OCI-LY3 (cell line): Measurements from ENCODE around the gene PPP4R2.

Source experiments
- H2AFZ ChIP-seq: fragments of 200-600, 300-600 bp; shearing (Covaris generic); 2 replicates; pipeline ENCODE4 v1.6.0; 2014; ENCODE audit warnings: antibody characterized with exemption, low read depth, low read length
- H3K27ac ChIP-seq: fragments of 200-600, 300-600 bp; sonication (generic); 2 replicates; pipeline ENCODE4 v1.5.1; 2014; ENCODE audit warnings: mild to moderate bottlenecking, low read length, moderate library complexity, mixed read lengths
- H3K27me3 ChIP-seq: fragments of 200-600, 300-600 bp; sonication (generic); 2 replicates; pipeline ENCODE4 v1.6.1; 2014; ENCODE audit warnings: low read depth, low read length, mixed read lengths
- H3K36me3 ChIP-seq: fragments of 200-600, 300-600 bp; sonication (generic); replicated peaks from 2 replicates; pipeline ENCODE3; 2014; ENCODE audit warnings: low read depth, low read length, mixed read lengths
- H3K4me1 ChIP-seq: fragments of 300-600, 200-600 bp; sonication (generic); 2 replicates; pipeline ENCODE4 v1.6.1; 2014; ENCODE audit warnings: low read length, mixed read lengths
- H3K4me2 ChIP-seq: fragments of 200-600, 300-600 bp; sonication (generic); 2 replicates; pipeline ENCODE4 v1.6.1; 2014; ENCODE audit warnings: low read length, mixed read lengths
- H3K4me3 ChIP-seq: fragments of 300-600, 200-600 bp; sonication (generic); 2 replicates; pipeline ENCODE4 v1.5.1; 2014; ENCODE audit warnings: antibody characterized with exemption, mild to moderate bottlenecking, low read length, moderate library complexity
- H3K79me2 ChIP-seq: fragments of 300-600, 200-600 bp; shearing (Covaris generic); 2 replicates; pipeline ENCODE4 v1.6.1; 2014; ENCODE audit warnings: mild to moderate bottlenecking, low read length, mixed read lengths
- H3K9ac ChIP-seq: fragments of 300-600, 200-600 bp; shearing (Covaris generic); 2 replicates; pipeline ENCODE4 v1.6.0; 2014; ENCODE audit warnings: mild to moderate bottlenecking, low read length, moderate library complexity
- H3K9me3 ChIP-seq: fragments of 200-600, 300-600 bp; shearing (Covaris generic); 2 replicates; pipeline ENCODE4 v1.6.1; 2014; ENCODE audit warnings: low read length, mixed read lengths; ENCODE audit not compliant: insufficient read depth
- H4K20me1 ChIP-seq: fragments of 200-600, 300-600 bp; sonication (generic); 2 replicates; pipeline ENCODE4 v1.6.1; 2016; ENCODE audit warnings: low read length, mixed read lengths; ENCODE audit not compliant: insufficient read depth
- EZH2phosphoT487 ChIP-seq: fragments of 200-600 bp; shearing (Covaris generic); IDR thresholded peaks from 2 replicates; pipeline ENCODE4 v1.6.1; 2018; ENCODE audit warnings: antibody characterized with exemption, mixed run types, low read depth
- TF ChIP-seq, protein P1 (sequence below): fragments of 200-600, 300-600 bp; sonication (generic); IDR thresholded peaks from 2 replicates; pipeline ENCODE4 v1.5.1; 2014; ENCODE audit warnings: antibody characterized with exemption, low read length, low read depth

The PPP4R2 gene

DNA sequence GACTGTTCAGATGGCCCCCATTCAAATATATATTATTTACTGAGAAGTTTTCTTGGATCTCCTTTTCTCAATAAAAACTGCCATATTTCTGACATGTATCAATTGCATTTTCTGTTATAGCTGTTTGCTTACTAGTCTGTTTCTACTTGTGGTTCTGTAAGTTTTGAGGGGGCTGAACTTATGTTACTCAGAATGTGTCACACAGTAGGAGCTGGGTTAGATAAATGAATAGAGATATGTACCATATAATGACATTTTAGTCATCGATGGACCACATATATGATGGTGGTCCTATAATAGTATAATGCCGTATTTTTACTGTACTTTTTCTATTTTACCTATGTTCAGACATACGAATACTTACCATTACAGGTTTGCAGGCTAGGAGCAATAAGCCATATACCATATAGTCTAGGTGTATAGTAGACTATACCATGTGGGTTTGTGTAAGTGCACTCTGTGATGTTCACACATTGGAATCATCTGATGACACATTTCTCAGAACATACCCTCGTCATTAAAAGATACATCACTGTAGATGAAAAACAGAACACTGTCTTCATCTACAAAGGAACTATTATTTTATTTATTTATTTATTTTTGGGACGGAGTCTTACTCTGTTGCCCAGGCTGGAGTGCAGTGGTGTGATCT lies 22.3 kb downstream of the PPP4R2 start:
- Histone ChIP-seq H3K27me3 (no peaks in the 10 kb centered on the region), H3K79me2 (peaks cover 100% of the 10 kb centered on the region), H4K20me1 (peaks cover 92% of the 10 kb centered on the region), H3K4me2 (no peak overlapping the region), H3K9me3 (no peaks in the 10 kb centered on the region), H3K4me1 (no peaks in the 10 kb centered on the region), H3K9ac (no peak overlapping the region), H3K36me3 (peaks cover 13% of the 10 kb centered on the region), H3K4me3 (no peak overlapping the region), H3K27ac (no peak overlapping the region), H2AFZ (no peak overlapping the region)
- TF ChIP-seq, protein P1, sequence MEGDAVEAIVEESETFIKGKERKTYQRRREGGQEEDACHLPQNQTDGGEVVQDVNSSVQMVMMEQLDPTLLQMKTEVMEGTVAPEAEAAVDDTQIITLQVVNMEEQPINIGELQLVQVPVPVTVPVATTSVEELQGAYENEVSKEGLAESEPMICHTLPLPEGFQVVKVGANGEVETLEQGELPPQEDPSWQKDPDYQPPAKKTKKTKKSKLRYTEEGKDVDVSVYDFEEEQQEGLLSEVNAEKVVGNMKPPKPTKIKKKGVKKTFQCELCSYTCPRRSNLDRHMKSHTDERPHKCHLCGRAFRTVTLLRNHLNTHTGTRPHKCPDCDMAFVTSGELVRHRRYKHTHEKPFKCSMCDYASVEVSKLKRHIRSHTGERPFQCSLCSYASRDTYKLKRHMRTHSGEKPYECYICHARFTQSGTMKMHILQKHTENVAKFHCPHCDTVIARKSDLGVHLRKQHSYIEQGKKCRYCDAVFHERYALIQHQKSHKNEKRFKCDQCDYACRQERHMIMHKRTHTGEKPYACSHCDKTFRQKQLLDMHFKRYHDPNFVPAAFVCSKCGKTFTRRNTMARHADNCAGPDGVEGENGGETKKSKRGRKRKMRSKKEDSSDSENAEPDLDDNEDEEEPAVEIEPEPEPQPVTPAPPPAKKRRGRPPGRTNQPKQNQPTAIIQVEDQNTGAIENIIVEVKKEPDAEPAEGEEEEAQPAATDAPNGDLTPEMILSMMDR: no peak
- no peak for TF ChIP-seq EZH2phosphoT487

DNA sequence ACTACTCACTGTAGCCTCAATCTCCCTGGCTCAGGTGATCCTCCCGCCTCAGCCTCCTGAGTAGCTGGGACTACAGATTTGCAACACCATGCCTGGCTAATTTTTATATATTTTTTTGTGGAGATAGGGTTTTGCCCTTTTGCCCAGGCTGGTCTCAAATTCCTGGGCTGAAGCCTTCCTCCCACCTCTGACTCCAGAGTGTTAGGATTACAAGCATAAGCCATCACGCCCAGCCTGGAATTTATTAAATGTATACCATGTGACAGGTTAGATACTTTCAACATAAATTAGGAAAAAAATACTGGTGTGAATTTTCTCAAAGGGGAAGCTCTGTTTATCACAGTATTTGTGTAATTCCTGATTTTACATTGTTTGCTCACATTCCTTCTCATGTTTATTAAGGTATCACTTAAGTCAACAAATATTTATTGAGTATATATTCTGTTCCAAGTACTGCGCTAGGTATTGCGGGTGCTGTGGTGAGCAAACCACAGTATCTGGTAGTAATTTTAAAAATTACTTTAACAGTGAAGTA lies 24.8 kb downstream of the PPP4R2 start:
- peaks cover 92% of the 10 kb centered on the region for H4K20me1 ChIP-seq
- H3K4me2 ChIP-seq: no peak overlapping the region
- no peak overlapping the region for H3K27ac ChIP-seq
- H3K79me2 ChIP-seq: peaks cover 100% of the 10 kb centered on the region
- H3K4me1 ChIP-seq: no peaks in the 10 kb centered on the region
- H3K4me3 ChIP-seq: no peak overlapping the region
- TF ChIP-seq, protein P1: no peak
- no peak for TF ChIP-seq EZH2phosphoT487
- no peak overlapping the region for H3K9ac ChIP-seq
- H3K27me3 ChIP-seq: no peaks in the 10 kb centered on the region
- H2AFZ ChIP-seq: no peak overlapping the region
- peaks cover 8% of the 10 kb centered on the region for H3K36me3 ChIP-seq
- no peaks in the 10 kb centered on the region for H3K9me3 ChIP-seq

DNA sequence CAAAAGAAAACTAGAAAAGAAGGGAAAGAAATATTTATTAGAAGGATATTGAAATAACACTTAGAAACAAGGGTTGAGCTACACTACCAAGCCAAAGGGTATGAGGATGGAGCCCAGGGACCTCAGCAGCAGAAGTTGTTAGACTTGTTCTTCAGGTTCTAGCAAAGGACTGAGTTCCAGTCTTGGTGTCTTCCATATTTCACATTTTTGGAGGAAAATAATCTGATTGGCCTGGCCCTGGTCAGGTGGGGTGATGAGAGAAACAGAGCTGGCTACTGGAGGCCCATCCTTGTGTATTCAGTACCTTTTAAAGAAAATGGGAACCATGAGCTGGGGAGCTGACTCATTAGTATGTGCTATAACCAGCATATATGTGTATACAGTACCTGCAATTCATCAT lies 28.2 kb downstream of the PPP4R2 start:
- Histone ChIP-seq H3K27ac (no peak overlapping the region), H3K9ac (no peak overlapping the region), H4K20me1 (peaks cover 93% of the 10 kb centered on the region), H3K36me3 (peaks cover 4% of the 10 kb centered on the region), H3K4me3 (no peak overlapping the region), H3K79me2 (peaks cover 100% of the 10 kb centered on the region), H3K27me3 (no peaks in the 10 kb centered on the region), H3K4me2 (no peak overlapping the region), H2AFZ (no peak overlapping the region), H3K4me1 (no peaks in the 10 kb centered on the region), H3K9me3 (no peaks in the 10 kb centered on the region)
- TF ChIP-seq, protein P1: no peak
- no peak for TF ChIP-seq EZH2phosphoT487

DNA sequence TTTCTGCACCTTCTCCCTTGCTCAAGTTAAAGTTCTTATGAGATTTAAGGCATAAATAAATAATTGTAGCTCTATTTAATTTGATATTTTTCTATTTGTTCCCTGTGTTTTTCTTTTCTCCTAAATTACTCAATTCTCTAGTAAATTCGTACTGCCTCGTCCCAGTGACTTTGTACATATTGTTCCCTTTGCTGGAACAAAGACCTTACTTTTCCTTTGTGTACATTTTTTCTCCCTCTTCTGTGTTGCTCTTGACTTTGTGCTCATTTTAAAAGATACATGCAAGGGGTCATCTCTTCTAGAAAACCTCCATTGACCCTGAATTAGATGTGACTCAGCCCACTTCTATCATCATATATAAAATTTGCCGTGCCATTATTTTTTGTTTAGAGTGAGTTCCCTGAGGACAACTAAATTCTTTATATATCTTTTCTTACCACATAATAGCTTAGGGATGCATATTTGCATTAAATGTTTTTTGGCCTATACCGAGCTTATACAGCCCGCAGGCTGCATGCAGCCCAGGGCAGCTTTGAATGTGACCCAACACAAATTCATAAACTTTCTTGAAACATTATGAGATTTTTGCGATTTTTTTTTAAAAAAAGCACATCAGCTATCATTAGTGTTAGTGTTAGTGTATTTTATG lies 29.6 kb downstream of the PPP4R2 start:
- Histone ChIP-seq H2AFZ (no peak overlapping the region), H3K79me2 (peaks cover 100% of the 10 kb centered on the region), H3K4me2 (no peak overlapping the region), H3K27ac (no peak overlapping the region), H3K9me3 (no peaks in the 10 kb centered on the region), H3K36me3 (peaks cover 8% of the 10 kb centered on the region), H3K9ac (no peak overlapping the region), H3K27me3 (no peaks in the 10 kb centered on the region), H3K4me3 (no peak overlapping the region), H4K20me1 (peaks cover 93% of the 10 kb centered on the region), H3K4me1 (no peaks in the 10 kb centered on the region)
- no peak for TF ChIP-seq EZH2phosphoT487
- TF ChIP-seq, protein P1: no peak
